HT-29 (cell line): ENCODE measurements around the gene TSSC4. TPM values are rescaled to one million over a fixed set of nuclear protein-coding genes. Genes with fewer than 3 reads are reported as not detected.

ENCODE experiments used
- DNase-seq: peaks from one replicate; pipeline ENCODE4 v3.0.0-alpha.2; 2015; ENCODE audit warnings: low spot score
- total RNA-seq: library from RNA; depleted of rRNA; stranded (reverse); fragments of >200 nt; shearing (Covaris generic); gene quantifications from 2 replicates; pipeline ENCODE4 v1.2.3, GENCODE V29; 2014

TSSC4 gene
- total RNA-seq, 1 experiment from 2014 or later = 114 TPM

- no peak for DNase-seq
These were observed 349 bp downstream of the TSSC4 start for GRCh38 chr11:2400762-2401435.

DNA sequence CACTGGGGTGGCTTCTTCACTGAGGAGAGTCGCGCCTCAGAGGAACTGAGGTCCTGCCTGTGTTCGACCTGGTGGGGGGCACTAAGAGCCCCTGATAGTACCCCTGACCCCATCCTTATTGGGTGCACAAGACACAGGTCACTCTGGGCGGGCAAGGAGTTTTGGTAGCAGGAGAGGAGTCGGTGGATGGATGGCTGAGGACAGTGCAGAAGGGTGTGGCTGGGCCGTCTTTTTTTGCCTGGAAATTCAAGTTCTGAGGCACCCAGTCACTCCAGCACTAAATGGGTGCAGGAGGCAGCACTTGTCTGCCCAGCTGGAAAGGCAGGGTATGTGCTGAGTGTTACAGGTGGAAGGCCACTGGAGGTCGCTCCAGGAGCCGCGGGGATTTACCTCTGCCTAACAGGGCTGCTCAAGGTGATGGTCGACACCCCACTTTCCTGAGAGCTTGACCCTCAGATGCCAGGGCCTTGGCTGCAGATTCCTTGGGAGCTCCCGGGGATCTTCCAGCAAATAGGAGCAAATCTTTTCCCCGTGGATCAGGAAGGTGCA is 960 bp downstream of the TSSC4 start:
- no peak for DNase-seq

- no peak for DNase-seq
These were observed 1.6 kb downstream of the TSSC4 start for GRCh38 chr11:2402106-2402505.

DNA sequence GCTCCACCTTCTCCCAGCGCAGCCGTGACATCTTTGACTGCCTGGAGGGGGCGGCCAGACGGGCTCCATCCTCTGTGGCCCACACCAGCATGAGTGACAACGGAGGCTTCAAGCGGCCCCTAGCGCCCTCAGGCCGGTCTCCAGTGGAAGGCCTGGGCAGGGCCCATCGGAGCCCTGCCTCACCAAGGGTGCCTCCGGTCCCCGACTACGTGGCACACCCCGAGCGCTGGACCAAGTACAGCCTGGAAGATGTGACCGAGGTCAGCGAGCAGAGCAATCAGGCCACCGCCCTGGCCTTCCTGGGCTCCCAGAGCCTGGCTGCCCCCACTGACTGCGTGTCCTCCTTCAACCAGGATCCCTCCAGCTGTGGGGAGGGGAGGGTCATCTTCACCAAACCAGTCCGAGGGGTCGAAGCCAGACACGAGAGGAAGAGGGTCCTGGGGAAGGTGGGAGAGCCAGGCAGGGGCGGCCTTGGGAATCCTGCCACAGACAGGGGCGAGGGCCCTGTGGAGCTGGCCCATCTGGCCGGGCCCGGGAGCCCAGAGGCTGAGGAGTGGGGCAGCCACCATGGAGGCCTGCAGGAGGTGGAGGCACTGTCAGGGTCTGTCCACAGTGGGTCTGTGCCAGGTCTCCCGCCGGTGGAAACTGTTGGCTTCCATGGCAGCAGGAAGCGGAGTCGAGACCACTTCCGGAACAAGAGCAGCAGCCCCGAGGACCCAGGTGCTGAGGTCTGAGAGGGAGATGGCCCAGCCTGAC is 2.5 kb downstream of the TSSC4 start:
- no peak for DNase-seq

DNA sequence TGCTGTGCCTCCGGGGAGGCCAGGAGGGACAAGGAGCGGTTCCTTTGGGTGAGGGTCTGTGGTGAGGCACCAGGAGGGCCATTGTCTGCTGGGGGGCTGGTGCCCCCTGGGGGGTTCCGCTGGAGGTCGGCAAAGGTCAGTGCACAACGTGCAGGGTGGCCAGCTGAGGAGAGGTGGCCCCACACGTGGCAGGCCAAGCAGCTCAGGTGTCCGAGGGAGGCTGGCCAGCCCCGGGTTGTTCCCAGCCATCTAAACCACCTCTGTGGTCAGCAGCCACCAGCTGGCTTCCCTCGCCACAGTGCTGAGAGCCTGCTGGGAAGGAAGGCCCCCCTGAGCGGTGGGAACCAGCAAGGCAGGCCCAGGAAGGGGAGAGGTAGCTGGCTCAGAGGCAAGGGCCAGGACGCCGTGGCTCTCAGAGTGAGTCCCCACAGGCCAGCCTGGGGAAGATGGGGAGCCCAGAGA is 4.2 kb downstream of the TSSC4 start:
- no peak for DNase-seq

GRCh38 chr11:2406451-2406850 is 5.9 kb downstream of the TSSC4 start:
- DNase-seq = no peak

- DNase-seq = no peak
These were observed 6.4 kb downstream of the TSSC4 start for GRCh38 chr11:2406878-2407410.

DNA sequence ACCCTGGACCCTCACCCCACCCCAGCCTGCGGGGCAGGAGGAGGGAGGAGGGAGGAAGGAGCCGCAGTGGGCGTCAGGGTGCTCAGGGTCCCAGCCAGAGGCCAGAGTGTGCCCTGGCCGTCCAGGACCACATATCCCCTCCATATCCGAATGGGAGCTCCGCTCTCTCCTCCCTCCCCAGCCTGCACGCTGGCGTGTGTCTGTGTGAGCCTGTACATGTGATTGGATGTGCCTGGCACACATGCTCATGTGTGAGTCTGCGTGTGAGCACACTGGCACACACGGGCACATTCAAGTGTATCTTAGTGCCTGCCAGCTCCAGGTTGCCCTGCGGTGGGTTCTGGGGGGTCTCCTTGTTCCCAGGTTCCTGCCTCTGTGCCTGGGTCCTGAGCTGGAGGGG is 8.1 kb downstream of the TSSC4 start:
- no peak for DNase-seq

DNA sequence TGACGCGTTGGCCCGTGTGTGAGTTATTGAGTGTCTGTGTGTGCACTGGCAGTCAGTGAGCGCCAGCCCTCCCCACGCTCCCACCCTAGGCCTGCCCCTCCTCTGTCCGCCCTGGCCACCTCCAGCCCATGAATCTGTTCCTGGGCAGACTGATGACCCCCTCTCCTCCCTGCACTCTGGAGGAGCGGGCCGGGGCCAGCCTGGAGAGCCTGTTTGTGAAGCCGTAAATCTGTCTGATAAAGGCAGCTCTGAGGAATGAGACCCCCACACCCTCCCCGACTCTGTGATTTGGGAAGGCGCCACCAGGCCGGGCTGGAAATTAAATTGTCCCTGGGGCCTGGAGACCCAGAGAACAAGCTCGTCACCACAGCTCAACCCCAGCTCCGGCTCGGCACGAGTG is 8.6 kb downstream of the TSSC4 start:
- no peak for DNase-seq

- DNase-seq = no peak
These were observed 9.3 kb downstream of the TSSC4 start for GRCh38 chr11:2409611-2410468.

DNA sequence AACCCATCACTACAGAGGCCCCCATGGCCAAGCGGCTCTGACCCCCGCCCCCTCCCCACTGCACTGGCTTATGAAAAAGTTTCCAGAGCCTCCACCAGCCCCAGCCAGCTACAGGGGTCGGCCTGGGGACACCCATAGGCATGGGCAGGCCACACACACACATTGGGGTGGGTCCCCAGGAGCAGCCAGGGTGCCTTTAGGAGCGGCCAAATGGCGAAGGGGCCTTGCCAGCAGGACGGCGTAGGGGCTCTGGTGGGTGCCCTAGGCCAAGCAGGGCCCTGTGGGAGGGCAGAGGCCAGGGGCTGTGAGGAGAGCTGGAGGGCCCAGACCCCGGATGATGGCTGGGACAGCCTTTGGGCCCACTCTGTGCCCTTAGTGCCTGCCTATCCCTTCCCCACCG is 10.1 kb downstream of the TSSC4 start:
- DNase-seq = no peak

- no peak for DNase-seq
These were observed 11.1 kb downstream of the TSSC4 start for GRCh38 chr11:2411446-2412305.

DNA sequence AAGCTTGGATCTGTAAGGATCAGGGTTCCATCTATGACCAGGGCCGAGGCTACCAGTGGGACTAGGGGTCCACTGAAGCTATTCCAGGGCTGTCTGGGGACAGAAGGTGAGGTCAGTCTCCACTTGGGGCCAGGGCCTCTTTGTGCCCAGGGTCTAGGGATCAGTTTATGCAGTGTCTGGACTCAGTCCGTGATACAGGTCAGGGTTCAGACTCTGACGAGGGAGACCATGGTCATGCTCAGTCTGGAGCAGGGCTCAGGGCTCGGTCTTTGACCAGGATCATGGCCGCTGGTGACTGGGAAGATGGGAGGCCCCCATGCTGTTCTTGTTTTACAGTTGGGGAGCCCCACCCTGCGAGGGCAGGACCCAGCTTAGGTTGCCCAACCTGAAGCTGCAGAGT is 11.8 kb downstream of the TSSC4 start:
- no peak for DNase-seq

GRCh38 chr11:2413742-2414579 is 13.4 kb downstream of the TSSC4 start:
- no peak for DNase-seq

GRCh38 chr11:2414616-2415015 is 14.1 kb downstream of the TSSC4 start:
- DNase-seq = no peak

GRCh38 chr11:2415171-2415570 is 14.6 kb downstream of the TSSC4 start:
- DNase-seq = no peak

- DNase-seq = no peak
These were observed 15.2 kb downstream of the TSSC4 start for GRCh38 chr11:2415601-2416380.

GRCh38 chr11:2416765-2417164 is 16.2 kb downstream of the TSSC4 start:
- DNase-seq = no peak
